Bronchial epithelial cell (primary cell): ENCODE results near the gene FAF2. TPM values are rescaled to one million over a fixed set of nuclear protein-coding genes. Genes with fewer than 3 reads are reported as not detected.

Experiments
- DNase-seq: peaks from one replicate; pipeline ENCODE4 v3.0.0-alpha.2; 2010; ENCODE audit warnings: low read depth
- FAIRE-seq: peaks from 2 replicates; lab custom pipeline; 2011; peaks lifted over from hg19 to GRCh38; lab: Jason Lieb, UNC
- H3K27me3 ChIP-seq: 2 replicates; pipeline ENCODE4 v1.5.1; 2011; ENCODE audit warnings: low read length; ENCODE audit not compliant: control insufficient read depth, insufficient read depth
- H3K36me3 ChIP-seq: 2 replicates; pipeline ENCODE4 v1.5.1; 2011; ENCODE audit warnings: low read length; ENCODE audit not compliant: control insufficient read depth, insufficient read depth
- H3K4me3 ChIP-seq: 2 replicates; pipeline ENCODE4 v1.5.1; 2011; ENCODE audit warnings: mild to moderate bottlenecking, low read depth, low read length, control low read depth
- total RNA-seq: library from RNA; depleted of rRNA; stranded (reverse); fragments of >200 nt; gene quantifications from 2 replicates; pipeline ENCODE4 v1.2.1, GENCODE V29; 2014
- TF ChIP-seq, protein P1 (sequence below): IDR thresholded peaks from 2 replicates; pipeline ENCODE4 v1.5.1; 2011; ENCODE audit warnings: mild to moderate bottlenecking, moderate library complexity, low read length, control low read depth, inconsistent platforms; ENCODE audit not compliant: insufficient read depth, severe bottlenecking

The FAF2 gene
- total RNA-seq, 1 donor from 2014 or later = 34.8 TPM

- TF ChIP-seq, protein P1, sequence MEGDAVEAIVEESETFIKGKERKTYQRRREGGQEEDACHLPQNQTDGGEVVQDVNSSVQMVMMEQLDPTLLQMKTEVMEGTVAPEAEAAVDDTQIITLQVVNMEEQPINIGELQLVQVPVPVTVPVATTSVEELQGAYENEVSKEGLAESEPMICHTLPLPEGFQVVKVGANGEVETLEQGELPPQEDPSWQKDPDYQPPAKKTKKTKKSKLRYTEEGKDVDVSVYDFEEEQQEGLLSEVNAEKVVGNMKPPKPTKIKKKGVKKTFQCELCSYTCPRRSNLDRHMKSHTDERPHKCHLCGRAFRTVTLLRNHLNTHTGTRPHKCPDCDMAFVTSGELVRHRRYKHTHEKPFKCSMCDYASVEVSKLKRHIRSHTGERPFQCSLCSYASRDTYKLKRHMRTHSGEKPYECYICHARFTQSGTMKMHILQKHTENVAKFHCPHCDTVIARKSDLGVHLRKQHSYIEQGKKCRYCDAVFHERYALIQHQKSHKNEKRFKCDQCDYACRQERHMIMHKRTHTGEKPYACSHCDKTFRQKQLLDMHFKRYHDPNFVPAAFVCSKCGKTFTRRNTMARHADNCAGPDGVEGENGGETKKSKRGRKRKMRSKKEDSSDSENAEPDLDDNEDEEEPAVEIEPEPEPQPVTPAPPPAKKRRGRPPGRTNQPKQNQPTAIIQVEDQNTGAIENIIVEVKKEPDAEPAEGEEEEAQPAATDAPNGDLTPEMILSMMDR = no peak
- Histone ChIP-seq H3K36me3 (no peaks in the 10 kb centered on the region), H3K4me3 (no peak overlapping the region), H3K27me3 (no peaks in the 10 kb centered on the region)
- no peak for FAIRE-seq
- no peak for DNase-seq
Measured at GRCh38 chr5:176513788-176514187, 65.6 kb downstream of the FAF2 start.

GRCh38 chr5:176514244-176514950, 66.2 kb downstream of the FAF2 start:
- no peak overlapping the region for H3K4me3 ChIP-seq
- TF ChIP-seq, protein P1 = no peak
- no peak for FAIRE-seq
- H3K36me3 ChIP-seq = no peaks in the 10 kb centered on the region
- no peak for DNase-seq
- no peaks in the 10 kb centered on the region for H3K27me3 ChIP-seq

GRCh38 chr5:176515396-176515795, 67.2 kb downstream of the FAF2 start:
- Histone ChIP-seq H3K27me3 (no peaks in the 10 kb centered on the region), H3K36me3 (no peaks in the 10 kb centered on the region), H3K4me3 (no peak overlapping the region)
- FAIRE-seq (no peak), DNase-seq (no peak)
- TF ChIP-seq, protein P1 = no peak

GRCh38 chr5:176517053-176517661, 69.0 kb downstream of the FAF2 start:
- no peak for FAIRE-seq
- no peak for DNase-seq
- no peak overlapping the region for H3K4me3 ChIP-seq
- no peaks in the 10 kb centered on the region for H3K27me3 ChIP-seq
- TF ChIP-seq, protein P1 = no peak
- H3K36me3 ChIP-seq = no peaks in the 10 kb centered on the region

- Histone ChIP-seq H3K36me3 (no peaks in the 10 kb centered on the region), H3K27me3 (no peaks in the 10 kb centered on the region), H3K4me3 (no peak overlapping the region)
- TF ChIP-seq, protein P1 = no peak
- no peak for FAIRE-seq
- DNase-seq = no peak
Measured at GRCh38 chr5:176519810-176520720, 71.9 kb downstream of the FAF2 start.
